Gastroesophageal sphincter (tissue), 4 donors: ENCODE data around the gene TFAP2D. TPM values are rescaled to one million over a fixed set of nuclear protein-coding genes. Genes with fewer than 3 reads are reported as not detected.

Experiments
- ATAC-seq: fragments of 150-250 bp; one replicate; pipeline ENCODE4 v1.9.1; 2016; ENCODE audit warnings: mild to moderate bottlenecking, moderate library complexity
- H3K27ac ChIP-seq, 4 donors: fragments of 200-600 bp; sonication (generic) in 3 of 4; 1 replicate in 3 of 4; 2 replicates in 1 of 4; pipeline ENCODE4 v1.5.1; 2016 to 2019
- H3K27me3 ChIP-seq: fragments of 200-600 bp; sonication (generic); one replicate; pipeline ENCODE4 v1.5.1; 2019
- H3K36me3 ChIP-seq, 2 donors: fragments of 200-600 bp; sonication (generic); one replicate each; pipeline ENCODE4 v1.5.1; 2019; ENCODE audit warnings: control low read depth in 1 of 2
- H3K4me1 ChIP-seq, 3 donors: fragments of 200-600 bp; sonication (generic); 1 replicate in 2 of 3; 2 replicates in 1 of 3; pipeline ENCODE4 v1.5.1; 2016 to 2019; ENCODE audit warnings: control low read depth in 2 of 3
- H3K4me3 ChIP-seq, 2 donors: fragments of 200-600 bp; sonication (generic); one replicate each; pipeline ENCODE4 v1.5.1; 2019; ENCODE audit warnings: mild to moderate bottlenecking in 1 of 2, moderate library complexity in 1 of 2
- H3K9me3 ChIP-seq, 3 donors: fragments of 200-600 bp; sonication (generic); one replicate each; pipeline ENCODE4 v1.5.1; 2017 to 2019; ENCODE audit warnings: control low read depth in 2 of 3
- EP300 ChIP-seq: sonication (generic); formaldehyde crosslinking; IDR thresholded peaks from one replicate; pipeline ENCODE4 v1.6.1; 2017; ENCODE audit warnings: antibody characterized with exemption, mild to moderate bottlenecking
- POLR2A ChIP-seq, 2 donors: fragments of 450-650 bp; IDR thresholded peaks; one replicate each; pipeline ENCODE4 v1.6.1; 2017; ENCODE audit warnings: antibody characterized with exemption in 2 of 2, mild to moderate bottlenecking in 2 of 2, moderate library complexity in 1 of 2
- POLR2AphosphoS5 ChIP-seq: sonication (generic); formaldehyde crosslinking; IDR thresholded peaks from one replicate; pipeline ENCODE4 v1.6.1; 2017; ENCODE audit warnings: antibody characterized with exemption
- WGBS, 2 donors: methylation state at CpG; one replicate each; pipeline ENCODE4 v1.1.5; 2018; ENCODE audit warnings: low coverage in 1 of 2; 5-methylcytosine and 5-hydroxymethylcytosine counted together
- total RNA-seq, 4 donors: library from RNA; depleted of rRNA; stranded (reverse); fragments of >200 nt; gene quantifications; one replicate each; pipeline ENCODE4 v1.1.0, GENCODE V29; 2016
- TF ChIP-seq, protein P1 (sequence below), 4 experiments: fragments of 200-600 bp in 2 of 4; fragments of 450-650 bp in 2 of 4; sonication (generic) in 1 of 4; IDR thresholded peaks; one replicate each; pipeline ENCODE4 v1.5.1; 2017 to 2019; ENCODE audit warnings: antibody characterized with exemption in 4 of 4, mild to moderate bottlenecking in 2 of 4, moderate library complexity in 2 of 4

Gene TFAP2D
- total RNA-seq, result not detected

DNA sequence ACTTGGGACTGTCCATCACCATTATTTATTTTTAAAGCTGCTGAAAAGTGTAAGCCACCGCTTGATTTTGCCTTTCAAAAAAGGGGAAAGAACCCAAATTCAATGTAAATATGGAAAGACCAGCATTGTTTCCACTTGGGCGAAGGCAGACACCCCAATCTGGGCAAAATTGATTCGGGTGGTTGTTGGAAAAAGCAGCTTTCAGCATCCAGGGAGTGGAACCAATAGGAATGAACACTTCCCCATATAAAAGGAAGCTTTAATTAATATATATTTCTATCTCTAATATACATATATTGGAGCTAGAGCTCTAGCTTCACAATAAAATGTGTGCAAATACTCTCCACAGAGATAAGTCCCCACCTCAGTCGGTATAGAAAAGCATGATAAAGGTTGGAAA lies at the start of gene TFAP2D:
TSS of gene TFAP2D (plus strand) at position 301 of the 400 bp plus-strand sequence. CDS start 530 bp downstream, outside the sequence.
- Histone ChIP-seq H3K27me3 (peaks cover 92% of the 10 kb centered on the region), H3K27ac (no peak within 1 kb of the TSS), H3K4me3 (no peak within 1 kb of the TSS), H3K4me1 (no peaks in the 10 kb centered on the region), H3K9me3 (peaks cover 0 to 4% (median 0%) of the 10 kb centered on the region in 3 donors), H3K36me3 (no peaks in the 10 kb centered on the region)
- no peak for ATAC-seq
- TF ChIP-seq POLR2AphosphoS5 (no peak), EP300 (no peak), POLR2A (IDR thresholded peaks at IDR 0.05) (no peak)
- TF ChIP-seq, protein P1, sequence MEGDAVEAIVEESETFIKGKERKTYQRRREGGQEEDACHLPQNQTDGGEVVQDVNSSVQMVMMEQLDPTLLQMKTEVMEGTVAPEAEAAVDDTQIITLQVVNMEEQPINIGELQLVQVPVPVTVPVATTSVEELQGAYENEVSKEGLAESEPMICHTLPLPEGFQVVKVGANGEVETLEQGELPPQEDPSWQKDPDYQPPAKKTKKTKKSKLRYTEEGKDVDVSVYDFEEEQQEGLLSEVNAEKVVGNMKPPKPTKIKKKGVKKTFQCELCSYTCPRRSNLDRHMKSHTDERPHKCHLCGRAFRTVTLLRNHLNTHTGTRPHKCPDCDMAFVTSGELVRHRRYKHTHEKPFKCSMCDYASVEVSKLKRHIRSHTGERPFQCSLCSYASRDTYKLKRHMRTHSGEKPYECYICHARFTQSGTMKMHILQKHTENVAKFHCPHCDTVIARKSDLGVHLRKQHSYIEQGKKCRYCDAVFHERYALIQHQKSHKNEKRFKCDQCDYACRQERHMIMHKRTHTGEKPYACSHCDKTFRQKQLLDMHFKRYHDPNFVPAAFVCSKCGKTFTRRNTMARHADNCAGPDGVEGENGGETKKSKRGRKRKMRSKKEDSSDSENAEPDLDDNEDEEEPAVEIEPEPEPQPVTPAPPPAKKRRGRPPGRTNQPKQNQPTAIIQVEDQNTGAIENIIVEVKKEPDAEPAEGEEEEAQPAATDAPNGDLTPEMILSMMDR (IDR thresholded peaks at IDR 0.05), result no peak
- WGBS, 2 donors, result 0 to 3% methylated on average over 4 of the region's 4 CpGs

DNA sequence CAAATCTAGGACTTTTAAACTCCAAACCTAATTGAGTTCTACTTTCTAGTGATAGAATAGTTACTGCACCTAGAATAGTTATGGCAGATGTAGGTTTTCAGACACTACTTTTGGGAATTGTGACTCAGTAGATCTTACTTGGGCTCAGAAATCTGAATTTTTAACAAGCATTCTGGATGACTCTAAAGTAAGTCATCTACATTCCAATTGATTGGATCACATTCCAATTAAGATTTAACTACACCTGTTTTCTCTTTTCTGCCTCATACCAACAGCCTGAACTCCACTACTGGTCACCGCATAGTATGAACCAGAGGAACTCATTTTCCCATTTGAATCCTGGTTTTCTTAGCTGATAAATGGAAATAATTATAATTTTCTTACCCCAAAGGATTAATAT lies 49.5 kb upstream of the TFAP2D start:
- no peaks in the 10 kb centered on the region for H3K4me1 ChIP-seq
- no peak overlapping the region for H3K4me3 ChIP-seq
- peaks cover 3% of the 10 kb centered on the region for H3K27me3 ChIP-seq
- ATAC-seq, result no peak
- TF ChIP-seq POLR2A (IDR thresholded peaks at IDR 0.05) (no peak), POLR2AphosphoS5 (no peak), EP300 (no peak)
- TF ChIP-seq, protein P1 (IDR thresholded peaks at IDR 0.05), result no peak
- no peaks in the 10 kb centered on the region for H3K36me3 ChIP-seq
- no peak overlapping the region for H3K27ac ChIP-seq
- 86 to 89% methylated on average over 1 of the region's 1 CpG for WGBS, 2 donors
- no peaks in the 10 kb centered on the region for H3K9me3 ChIP-seq

- Histone ChIP-seq H3K27ac (no peak overlapping the region), H3K36me3 (no peaks in the 10 kb centered on the region), H3K27me3 (peaks cover 3% of the 10 kb centered on the region), H3K9me3 (no peaks in the 10 kb centered on the region), H3K4me1 (no peaks in the 10 kb centered on the region), H3K4me3 (no peak overlapping the region)
- no peak for ATAC-seq
- 72 to 73% methylated on average over 3 of the region's 3 CpGs for WGBS, 2 donors
- TF ChIP-seq, protein P1 (IDR thresholded peaks at IDR 0.05), result no peak
- no peak for TF ChIP-seq POLR2AphosphoS5
- TF ChIP-seq EP300, result no peak
- no peak for TF ChIP-seq POLR2A (IDR thresholded peaks at IDR 0.05)
Observed at GRCh38 chr6:50666089-50666488, 47.2 kb upstream of the TFAP2D start.

GRCh38 chr6:50681213-50681824 lies 32.0 kb upstream of the TFAP2D start:
- H3K36me3 ChIP-seq, result no peaks in the 10 kb centered on the region
- no peaks in the 10 kb centered on the region for H3K27me3 ChIP-seq
- ATAC-seq, result no peak
- H3K4me3 ChIP-seq, result no peak overlapping the region
- H3K27ac ChIP-seq, result no peak overlapping the region
- no peaks in the 10 kb centered on the region for H3K4me1 ChIP-seq
- 70 to 79% methylated on average over 4 of the region's 4 CpGs for WGBS, 2 donors
- H3K9me3 ChIP-seq, result no peaks in the 10 kb centered on the region
- no peak for TF ChIP-seq POLR2A (IDR thresholded peaks at IDR 0.05)
- no peak for TF ChIP-seq POLR2AphosphoS5
- TF ChIP-seq, protein P1 (IDR thresholded peaks at IDR 0.05), result no peak
- no peak for TF ChIP-seq EP300

GRCh38 chr6:50689210-50689609 lies 24.1 kb upstream of the TFAP2D start:
- no peak for ATAC-seq
- H3K4me1 ChIP-seq, result no peaks in the 10 kb centered on the region
- H3K27me3 ChIP-seq, result no peaks in the 10 kb centered on the region
- 75 to 82% methylated on average over 3 of the region's 3 CpGs for WGBS, 2 donors
- no peak overlapping the region for H3K27ac ChIP-seq
- TF ChIP-seq POLR2A (IDR thresholded peaks at IDR 0.05) (no peak), EP300 (no peak), POLR2AphosphoS5 (no peak)
- TF ChIP-seq, protein P1 (IDR thresholded peaks at IDR 0.05), result no peak
- no peaks in the 10 kb centered on the region for H3K9me3 ChIP-seq
- no peaks in the 10 kb centered on the region for H3K36me3 ChIP-seq
- H3K4me3 ChIP-seq, result no peak overlapping the region
